K562 (cell line): ENCODE results near the gene GPATCH2L.

ENCODE experiments used
- CTCF ChIP-seq, 3 experiments: IDR thresholded peaks in 2 of 3; conservative IDR thresholded peaks in 1 of 3; 2 replicates each; pipeline ENCODE4 v1.5.1; 2011 to 2012; ENCODE audit warnings: low read length in 3 of 3, mild to moderate bottlenecking in 3 of 3, control low read depth in 2 of 3, improper control_type of control experiment in 1 of 3, inconsistent platforms in 1 of 3, low read depth in 1 of 3, mixed read lengths in 1 of 3, moderate library complexity in 1 of 3; ENCODE audit not compliant: insufficient read depth in 2 of 3
- PKNOX1 ChIP-seq: fragments of 450-650 bp; IDR thresholded peaks from 2 replicates; pipeline ENCODE4 v1.6.1; 2016
- SP1 ChIP-seq: sonication (generic); formaldehyde crosslinking; IDR thresholded peaks from 2 replicates; pipeline ENCODE4 v1.8.1; 2022; ENCODE audit warnings: mild to moderate bottlenecking, missing genetic modification reagents
- ZFP36 ChIP-seq: fragments of 150-350 bp; IDR thresholded peaks from 2 replicates; pipeline ENCODE4 v1.6.1; 2018; ENCODE audit warnings: low read length, low read depth; ENCODE audit not compliant: partially characterized antibody

DNA sequence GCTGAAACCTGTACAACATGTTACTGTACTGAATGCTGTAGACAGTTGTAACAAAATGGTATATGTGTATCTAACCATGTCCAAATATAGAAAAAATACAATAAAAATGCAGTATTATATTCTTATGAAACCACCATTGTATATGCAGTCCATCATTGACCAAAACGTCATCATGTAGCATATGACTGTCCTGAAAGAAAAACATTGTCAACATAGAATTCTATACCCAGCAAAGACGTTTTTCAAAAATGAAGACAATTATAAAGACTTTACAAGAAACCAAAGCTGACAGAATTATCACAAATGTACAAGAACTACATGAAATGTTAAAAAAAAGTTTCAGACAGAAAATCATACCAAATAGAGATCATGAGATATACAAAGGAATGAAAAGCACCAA lies 8.1 kb upstream of the GPATCH2L start:
- TF ChIP-seq CTCF (IDR thresholded peaks at IDR 0.05 in 2 of 3, conservative IDR thresholded peaks at IDR 0.05 in 1 of 3; ENCODE audit: insufficient read depth in 2 of 3, low read depth in 1 of 3, low read length in 3 of 3) (no peak), ZFP36 (no peak), PKNOX1 (no peak), SP1 (no peak)
